ENCODE measurements around the gene SAMD9L.

- TF ChIP-seq RFX5 (IDR thresholded peaks at IDR 0.05; ENCODE audit: low read length): no peak
- TF ChIP-seq EP300 (IDR thresholded peaks at IDR 0.05; ENCODE audit: borderline replicate concordance in 1 of 2, low read depth in 1 of 2, low read length in 1 of 2): no peak
- TF ChIP-seq ELF1 (IDR thresholded peaks at IDR 0.05): no peak
- TF ChIP-seq CTCF (IDR thresholded peaks at IDR 0.05): no peak
- no peak for TF ChIP-seq FOXM1 (IDR thresholded peaks at IDR 0.05; ENCODE audit: low read depth)
Measured at GRCh38 chr7:93147363-93147762, 822 bp downstream of the SAMD9L start.

Measured in SK-N-SH (cell line).